Occipital lobe (tissue), 2 donors: Measurements from ENCODE around the gene HIC1. TPM values are rescaled to one million over a fixed set of nuclear protein-coding genes. Genes with fewer than 3 reads are reported as not detected.
"Not testable (repeated sequence)": the region's sequence is repeated elsewhere in the genome, so short reads cannot be mapped to it uniquely, and the experiment has no call there.

Experiments
- DNase-seq: peaks from one replicate; lab custom pipeline; 2025; lab: John Stamatoyannopoulos, UW
- total RNA-seq: library from RNA; depleted of rRNA; stranded (reverse); fragments of >200 nt; gene quantifications from one replicate; pipeline ENCODE4 v1.2.3, GENCODE V29; 2014

HIC1 gene
- total RNA-seq = 3.1 TPM

GRCh38 chr17:2054512-2055291 is at the start of gene HIC1:
Gene HIC1 (plus strand): TSS chr17:2055103. CDS start chr17:2056691, 1,588 bp downstream.
- DNase-seq = peak; percentile 30

- no peak for DNase-seq
Observed at GRCh38 chr17:2008332-2009126, 46.4 kb upstream of the HIC1 start.

GRCh38 chr17:2009737-2010136 is 45.2 kb upstream of the HIC1 start:
- DNase-seq = no peak

- no peak for DNase-seq
Observed at GRCh38 chr17:2011411-2012371, 43.2 kb upstream of the HIC1 start.

GRCh38 chr17:2012499-2012898 is 42.4 kb upstream of the HIC1 start:
- DNase-seq = no peak

GRCh38 chr17:2013220-2013993 is 41.5 kb upstream of the HIC1 start:
- DNase-seq = not testable (repeated sequence)

GRCh38 chr17:2013994-2014317 is 40.9 kb upstream of the HIC1 start:
- no peak for DNase-seq

- DNase-seq = no peak
Observed at GRCh38 chr17:2015314-2015713, 39.6 kb upstream of the HIC1 start.

- no peak for DNase-seq
Observed at GRCh38 chr17:2016494-2016893, 38.4 kb upstream of the HIC1 start.

GRCh38 chr17:2017274-2017941 is 37.5 kb upstream of the HIC1 start:
- no peak for DNase-seq

GRCh38 chr17:2018716-2019510 is 36.0 kb upstream of the HIC1 start:
- no peak for DNase-seq

GRCh38 chr17:2019723-2020122 is 35.2 kb upstream of the HIC1 start:
- DNase-seq = no peak

- no peak for DNase-seq
Observed at GRCh38 chr17:2020721-2021120, 34.2 kb upstream of the HIC1 start.

GRCh38 chr17:2022647-2023240 is 32.2 kb upstream of the HIC1 start:
- DNase-seq = no peak

GRCh38 chr17:2023256-2023655 is 31.6 kb upstream of the HIC1 start:
- DNase-seq = no peak

GRCh38 chr17:2023692-2024571 is 31.0 kb upstream of the HIC1 start:
- DNase-seq = no peak

- no peak for DNase-seq
Observed at GRCh38 chr17:2024572-2025219, 30.2 kb upstream of the HIC1 start.

- DNase-seq = peak; percentile 80
Observed at GRCh38 chr17:2025220-2025621, 29.7 kb upstream of the HIC1 start, which contains the start of gene RTN4RL1. Gene RTN4RL1 (minus strand): TSS chr17:2025334. CDS start chr17:2024865, 469 bp downstream.
